Right lobe of liver (tissue), 4 donors: Measurements from ENCODE around the gene CLRN3.

Experiments
- CTCF ChIP-seq, 4 donors: fragments of 200-600 bp in 3 of 4; fragments of 450-650 bp in 1 of 4; IDR thresholded peaks; one replicate each; pipeline versions ENCODE4 v1.5.1 to v1.8.0; 2016 to 2022; ENCODE audit warnings: antibody characterized with exemption in 4 of 4, mild to moderate bottlenecking in 2 of 4
- POLR2A ChIP-seq: fragments of 450-650 bp; IDR thresholded peaks from one replicate; pipeline ENCODE4 v1.6.1; 2017; ENCODE audit warnings: antibody characterized with exemption, mild to moderate bottlenecking
- donor health status: DM: no; HTN: no; CAD: no.
- donor health status: DM: no; HTN: no; CAD: no.
- donor health status: DM: no; HTN: yes; CAD: no.

- no peak for TF ChIP-seq CTCF (IDR thresholded peaks at IDR 0.05)
- no peak for TF ChIP-seq POLR2A
Measured at GRCh38 chr10:127874671-127875448, 17.9 kb downstream of the CLRN3 start.
